Endothelial cell of umbilical vein (primary cell): ENCODE results near the gene MYH9. TPM values are rescaled to one million over a fixed set of nuclear protein-coding genes. Genes with fewer than 3 reads are reported as not detected.
A peak's percentile ranks its signal among the peaks of the same experiment; 100 is the strongest.

ENCODE experiments used
- BruUV-seq: library from RNA; stranded (reverse); fragments of 400-500 nt; replicated peaks from 2 replicates; lab custom pipeline; 2021; lab: Mats Ljungman, UMichigan
- CTCF ChIA-PET: fragments of 300-600, 350-600 bp; sonication (Branson Sonifier 250); formaldehyde crosslinking; loops from one replicate; lab custom pipeline; 2021; ENCODE audit warnings: antibody characterized with exemption, inconsistent platforms; lab: Charles Lee
- POLR2A ChIA-PET: fragments of 300-600, 350-600 bp; sonication (Branson Sonifier 250); formaldehyde crosslinking; loops from one replicate; lab custom pipeline; 2021; ENCODE audit warnings: antibody characterized with exemption, inconsistent platforms; lab: Charles Lee
- DNase-seq: peaks from one replicate; pipeline ENCODE4 v3.0.0-alpha.2; 2011; ENCODE audit warnings: low read depth, low spot score
- FAIRE-seq: peaks from 2 replicates; lab custom pipeline; 2011; peaks lifted over from hg19 to GRCh38; lab: Jason Lieb, UNC
- H2AFZ ChIP-seq: 2 replicates; pipeline ENCODE4 v1.6.0; 2012; ENCODE audit warnings: low read depth, low read length, control low read depth, inconsistent platforms
- H3K27ac ChIP-seq: 2 replicates; pipeline ENCODE4 v1.5.1; 2011; ENCODE audit warnings: low read depth, mild to moderate bottlenecking, control low read depth, low read length, moderate library complexity; ENCODE audit not compliant: insufficient read depth
- H3K27me3 ChIP-seq, 2 experiments: 2 replicates each; pipeline versions ENCODE4 v1.6.0 to v1.6.1; 2011; ENCODE audit warnings: low read length in 2 of 2, mixed read lengths in 1 of 2; ENCODE audit not compliant: control insufficient read depth in 2 of 2, insufficient read depth in 2 of 2
- H3K36me3 ChIP-seq, 2 experiments: 2 replicates in 1 of 2; 3 replicates in 1 of 2; pipeline ENCODE4 v1.5.1; 2011; ENCODE audit warnings: low read length in 2 of 2, mild to moderate bottlenecking in 1 of 2, moderate library complexity in 1 of 2; ENCODE audit not compliant: control insufficient read depth in 2 of 2, insufficient read depth in 2 of 2; ENCODE audit errors: extremely low read depth in 1 of 2
- H3K4me1 ChIP-seq: 3 replicates; pipeline ENCODE4 v1.5.1; 2011; ENCODE audit warnings: mild to moderate bottlenecking, low read length; ENCODE audit not compliant: control insufficient read depth, insufficient read depth; ENCODE audit errors: extremely low read depth
- H3K4me2 ChIP-seq: 2 replicates; pipeline ENCODE4 v1.6.1; 2011; ENCODE audit warnings: low read length, control low read depth, mixed read lengths; ENCODE audit not compliant: insufficient read depth
- H3K4me3 ChIP-seq, 3 experiments: fragments of 200-600 bp in 1 of 3; sonication (generic), shearing (Covaris generic) in 1 of 3; replicated peaks in 1 of 3; 2 replicates each; pipeline ENCODE4 v1.5.1; 2011 to 2016; ENCODE audit warnings: control low read depth in 3 of 3, low read length in 3 of 3, mild to moderate bottlenecking in 2 of 3, inconsistent platforms in 1 of 3, low read depth in 1 of 3, moderate library complexity in 1 of 3; ENCODE audit not compliant: insufficient read depth in 1 of 3
- H3K79me2 ChIP-seq: 2 replicates; pipeline ENCODE4 v1.6.0; 2012; ENCODE audit warnings: low read length, inconsistent platforms; ENCODE audit not compliant: control insufficient read depth, insufficient read depth
- H3K9ac ChIP-seq: replicated peaks from 2 replicates; pipeline ENCODE3; 2011; ENCODE audit warnings: low read length, control low read depth; ENCODE audit not compliant: insufficient read depth; ENCODE audit errors: extremely low read depth
- H3K9me1 ChIP-seq: replicated peaks from 3 replicates; pipeline ENCODE4 v1.6.0; 2011; ENCODE audit warnings: mild to moderate bottlenecking, low read length; ENCODE audit not compliant: control insufficient read depth, insufficient read depth; ENCODE audit errors: extremely low read depth
- H3K9me3 ChIP-seq: replicated peaks from 2 replicates; pipeline ENCODE4 v1.5.1; 2012; ENCODE audit warnings: low read length, inconsistent platforms; ENCODE audit not compliant: control insufficient read depth, insufficient read depth
- H4K20me1 ChIP-seq: replicated peaks from 2 replicates; pipeline ENCODE3; 2011; ENCODE audit warnings: mild to moderate bottlenecking, low read length; ENCODE audit not compliant: control insufficient read depth, insufficient read depth; ENCODE audit errors: extremely low read depth
- EZH2 ChIP-seq: IDR thresholded peaks from 2 replicates; pipeline ENCODE4 v1.6.1; 2012; ENCODE audit warnings: borderline replicate concordance, low read depth, mild to moderate bottlenecking, moderate library complexity, low read length, inconsistent platforms; ENCODE audit not compliant: severe bottlenecking
- FOS ChIP-seq: IDR thresholded peaks from 2 replicates; pipeline ENCODE4 v1.6.1; 2011; ENCODE audit warnings: mild to moderate bottlenecking, low read length, moderate library complexity, borderline replicate concordance; ENCODE audit not compliant: insufficient read depth
- GATA2 ChIP-seq: IDR thresholded peaks from 2 replicates; pipeline ENCODE4 v1.7.0; 2011; ENCODE audit warnings: low read depth, mild to moderate bottlenecking, moderate library complexity, mixed read lengths, low read length; ENCODE audit not compliant: insufficient read length, insufficient read depth
- JUN ChIP-seq: IDR thresholded peaks from 2 replicates; pipeline ENCODE4 v1.6.1; 2011; ENCODE audit warnings: borderline replicate concordance, low read depth; ENCODE audit not compliant: insufficient read length, insufficient read depth
- MYC ChIP-seq: IDR thresholded peaks from one replicate; pipeline ENCODE4 v1.6.1; 2011; ENCODE audit warnings: mild to moderate bottlenecking, low read depth, low read length
- POLR2A ChIP-seq: IDR thresholded peaks from 2 replicates; pipeline ENCODE4 v1.6.1; 2012; ENCODE audit warnings: low read depth, mild to moderate bottlenecking, control low read depth, low read length
- POLR2AphosphoS5 ChIP-seq: IDR thresholded peaks from 2 replicates; pipeline ENCODE4 v1.6.1; 2012; ENCODE audit warnings: low read depth, mild to moderate bottlenecking, control low read depth, low read length, moderate library complexity; ENCODE audit not compliant: insufficient read depth
- dilution Hi-C: fragments of 300-500 bp; cut with MboI; formaldehyde crosslinking; loops from one replicate; pipeline ENCODE4 v1.15.0; 2019; ENCODE audit warnings: low sequenced_read_pairs; ENCODE audit not compliant: extremely low pct_ligation_motif_present
- intact Hi-C: fragments of 100-400 bp; cut with micrococcal nuclease; formaldehyde crosslinking; loops from one replicate; pipeline ENCODE4 v1.10.0; 2022
- polyA plus RNA-seq, 4 experiments: library from polyadenylated mRNA; depleted of rRNA in 3 of 4; stranded (reverse) in 3 of 4; unstranded in 1 of 4; fragments of >200 nt; gene quantifications; 2 replicates each; pipeline versions ENCODE4 v1.2.1 to v1.2.3, GENCODE V29; 2011 to 2012; ENCODE audit warnings: missing spikeins in 1 of 4
- total RNA-seq: library from RNA; stranded (reverse); gene quantifications from 2 replicates; pipeline ENCODE4 v1.2.3, GENCODE V29; 2021
- TF ChIP-seq, protein P1 (sequence below): IDR thresholded peaks from 2 replicates; pipeline ENCODE4 v1.6.1; 2011; ENCODE audit not compliant: insufficient read depth, insufficient read length
- TF ChIP-seq, protein P2 (sequence below), 2 donors: IDR thresholded peaks; 1 replicate in 1 of 2; 2 replicates in 1 of 2; pipeline ENCODE4 v1.5.1; 2011; ENCODE audit warnings: low read length in 2 of 2, mild to moderate bottlenecking in 2 of 2, moderate library complexity in 2 of 2, control low read depth in 1 of 2, inconsistent platforms in 1 of 2, low read depth in 1 of 2; ENCODE audit not compliant: insufficient read depth in 1 of 2; ENCODE audit errors: extremely low read depth in 1 of 2

Gene MYH9
- total and polyA plus RNA-seq, 2 donors (not counting 3 experiments of a cell fraction or from before 2014, with no cell fraction given), result 188 to 1,413 TPM

- H3K27ac ChIP-seq, result peak overlapping the region; percentile 56
- CTCF ChIA-PET, result interaction anchor here (1.8 kb wide), 1 partner anchor 68 kb away, joined by 4 read pairs; no protein-coding TSS in a partner anchor
Observed at GRCh38 chr22:36395915-36396314, 8.1 kb upstream of the MYH9 start.

GRCh38 chr22:36395055-36395849 is 7.5 kb upstream of the MYH9 start:
- FAIRE-seq, result no peak
- H3K4me1 ChIP-seq, result peaks cover 27% of the 10 kb centered on the region
- no peaks in the 10 kb centered on the region for H3K79me2 ChIP-seq
- no peak overlapping the region for H3K4me2 ChIP-seq
- H4K20me1 ChIP-seq, result no peaks in the 10 kb centered on the region
- H3K4me3 ChIP-seq, result no peak overlapping the region
- no peaks in the 10 kb centered on the region for H3K9me3 ChIP-seq
- BruUV-seq, result no TSS peak
- POLR2A ChIA-PET, result no interaction called here
- no peak overlapping the region for H3K9ac ChIP-seq
- no peaks in the 10 kb centered on the region for H3K36me3 ChIP-seq
- no peak for TF ChIP-seq GATA2
- TF ChIP-seq, protein P1, sequence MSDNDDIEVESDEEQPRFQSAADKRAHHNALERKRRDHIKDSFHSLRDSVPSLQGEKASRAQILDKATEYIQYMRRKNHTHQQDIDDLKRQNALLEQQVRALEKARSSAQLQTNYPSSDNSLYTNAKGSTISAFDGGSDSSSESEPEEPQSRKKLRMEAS, result no peak
- TF ChIP-seq JUN, result no peak
- TF ChIP-seq POLR2AphosphoS5, result no peak
- TF ChIP-seq MYC, result no peak
- TF ChIP-seq FOS, result no peak
- no peak for TF ChIP-seq POLR2A
- TF ChIP-seq, protein P2, sequence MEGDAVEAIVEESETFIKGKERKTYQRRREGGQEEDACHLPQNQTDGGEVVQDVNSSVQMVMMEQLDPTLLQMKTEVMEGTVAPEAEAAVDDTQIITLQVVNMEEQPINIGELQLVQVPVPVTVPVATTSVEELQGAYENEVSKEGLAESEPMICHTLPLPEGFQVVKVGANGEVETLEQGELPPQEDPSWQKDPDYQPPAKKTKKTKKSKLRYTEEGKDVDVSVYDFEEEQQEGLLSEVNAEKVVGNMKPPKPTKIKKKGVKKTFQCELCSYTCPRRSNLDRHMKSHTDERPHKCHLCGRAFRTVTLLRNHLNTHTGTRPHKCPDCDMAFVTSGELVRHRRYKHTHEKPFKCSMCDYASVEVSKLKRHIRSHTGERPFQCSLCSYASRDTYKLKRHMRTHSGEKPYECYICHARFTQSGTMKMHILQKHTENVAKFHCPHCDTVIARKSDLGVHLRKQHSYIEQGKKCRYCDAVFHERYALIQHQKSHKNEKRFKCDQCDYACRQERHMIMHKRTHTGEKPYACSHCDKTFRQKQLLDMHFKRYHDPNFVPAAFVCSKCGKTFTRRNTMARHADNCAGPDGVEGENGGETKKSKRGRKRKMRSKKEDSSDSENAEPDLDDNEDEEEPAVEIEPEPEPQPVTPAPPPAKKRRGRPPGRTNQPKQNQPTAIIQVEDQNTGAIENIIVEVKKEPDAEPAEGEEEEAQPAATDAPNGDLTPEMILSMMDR (IDR thresholded peaks at IDR 0.05; ENCODE audit: extremely low read depth in 1 of 2, insufficient read depth in 1 of 2, low read depth in 1 of 2, low read length in 2 of 2), result no peak
- no peak for TF ChIP-seq EZH2
- DNase-seq, result no peak
- intact Hi-C loops (no loop called here), dilution Hi-C loops (no loop called here)
- no peak overlapping the region for H2AFZ ChIP-seq
- H3K27me3 ChIP-seq, result no peaks in the 10 kb centered on the region
- CTCF ChIA-PET, result interaction anchor here (1.8 kb wide), 1 partner anchor 69 kb away, joined by 4 read pairs; no protein-coding TSS in a partner anchor
- no peak overlapping the region for H3K27ac ChIP-seq
- H3K9me1 ChIP-seq, result no peaks in the 10 kb centered on the region

More at GRCh38 chr22:36395915-36396314, 8.1 kb upstream of the MYH9 start:
- H3K4me1 ChIP-seq, result peaks cover 27% of the 10 kb centered on the region
- no peak overlapping the region for H2AFZ ChIP-seq
- DNase-seq (no peak), FAIRE-seq (peak; percentile 37)
- TF ChIP-seq GATA2 (peak; percentile 88), FOS (peak; percentile 42), POLR2A (no peak)
- no peaks in the 10 kb centered on the region for H3K9me3 ChIP-seq
- no peaks in the 10 kb centered on the region for H3K79me2 ChIP-seq
- H4K20me1 ChIP-seq, result no peaks in the 10 kb centered on the region
- H3K9me1 ChIP-seq, result no peaks in the 10 kb centered on the region
- peak overlapping the region; percentile 22 for H3K9ac ChIP-seq
- dilution Hi-C loops, result no loop called here
- no TSS peak for BruUV-seq
- POLR2A ChIA-PET, result no interaction called here
- no peaks in the 10 kb centered on the region for H3K36me3 ChIP-seq
- intact Hi-C loops, result no loop called here
- H3K4me3 ChIP-seq, result no peak overlapping the region
- no peaks in the 10 kb centered on the region for H3K27me3 ChIP-seq
- H3K4me2 ChIP-seq, result peak overlapping the region; percentile 0
